A549 (cell line): Measurements from ENCODE around the gene RFC4.
A peak's percentile ranks its signal among the peaks of the same experiment; 100 is the strongest.

ENCODE experiments used
- CTCF ChIP-seq: fragments of >200 bp; sonication (Bioruptor Twin); formaldehyde crosslinking; IDR thresholded peaks from 3 replicates; pipeline ENCODE4 v1.5.1; 2016
- MAFK ChIP-seq: fragments of 450-650 bp; IDR thresholded peaks from 2 replicates; pipeline ENCODE4 v1.6.1; 2014; ENCODE audit not compliant: partially characterized antibody
- POLR2A ChIP-seq: IDR thresholded peaks from 2 replicates; pipeline ENCODE4 v1.6.1; 2012; ENCODE audit warnings: mild to moderate bottlenecking, low read length

GRCh38 chr3:186783731-186784515, 22.4 kb downstream of the RFC4 start:
- TF ChIP-seq POLR2A, result peak; percentile 35; the same call in 1 of the 2 replicates
- TF ChIP-seq CTCF, result no peak
- no peak for TF ChIP-seq MAFK
